ENCODE data around the gene USF3. TPM values are rescaled to one million over a fixed set of nuclear protein-coding genes. Genes with fewer than 3 reads are reported as not detected.

The USF3 gene
- total and polyA plus RNA-seq, 2 of the 13 experiments (the other 11 are each of a cell fraction or from before 2014, with no cell fraction given), result 6.3 to 15.2 TPM

DNA sequence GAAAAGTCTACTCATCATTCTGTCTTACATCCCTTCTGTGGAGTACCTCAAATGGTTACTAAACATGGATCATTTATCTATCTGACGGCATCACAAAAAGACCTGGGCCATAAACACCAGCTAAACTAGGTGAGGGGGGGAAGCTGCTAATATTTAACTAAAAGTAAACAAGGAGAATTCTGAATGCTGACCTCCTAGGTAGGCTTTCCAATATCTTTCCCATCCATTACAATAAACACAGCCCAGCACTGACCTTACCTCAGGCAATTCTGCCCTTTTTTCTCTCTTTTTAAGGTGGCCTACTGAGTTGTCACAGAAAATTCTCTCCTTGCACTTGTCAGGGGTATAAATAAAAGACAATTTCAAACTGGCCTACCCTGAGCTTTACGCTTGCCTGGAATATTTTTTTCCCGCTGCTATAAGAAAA lies 33.1 kb downstream of the USF3 start (continued):
- TF ChIP-seq REXO4 (CRISPR knock-in tag; IDR thresholded peaks at IDR 0.05; ENCODE audit: borderline replicate concordance) (no peak), ZNF652 (CRISPR knock-in tag; IDR thresholded peaks at IDR 0.05; ENCODE audit: borderline replicate concordance, low read depth) (peak; percentile 61; the same call in 1 of the 2 replicates), CBFB (CRISPR knock-in tag; IDR thresholded peaks at IDR 0.05) (no peak), KDM1A (CRISPR knock-in tag; IDR thresholded peaks at IDR 0.05) (no peak), ZNF263 (CRISPR knock-in tag; IDR thresholded peaks at IDR 0.05) (no peak), ZBTB8A (CRISPR knock-in tag; IDR thresholded peaks at IDR 0.05; ENCODE audit: borderline replicate concordance, low read depth) (no peak), SMAD3 (CRISPR knock-in tag; IDR thresholded peaks at IDR 0.05) (no peak), TAF1 (CRISPR knock-in tag; IDR thresholded peaks at IDR 0.05) (no peak)
- TF ChIP-seq, protein P1, sequence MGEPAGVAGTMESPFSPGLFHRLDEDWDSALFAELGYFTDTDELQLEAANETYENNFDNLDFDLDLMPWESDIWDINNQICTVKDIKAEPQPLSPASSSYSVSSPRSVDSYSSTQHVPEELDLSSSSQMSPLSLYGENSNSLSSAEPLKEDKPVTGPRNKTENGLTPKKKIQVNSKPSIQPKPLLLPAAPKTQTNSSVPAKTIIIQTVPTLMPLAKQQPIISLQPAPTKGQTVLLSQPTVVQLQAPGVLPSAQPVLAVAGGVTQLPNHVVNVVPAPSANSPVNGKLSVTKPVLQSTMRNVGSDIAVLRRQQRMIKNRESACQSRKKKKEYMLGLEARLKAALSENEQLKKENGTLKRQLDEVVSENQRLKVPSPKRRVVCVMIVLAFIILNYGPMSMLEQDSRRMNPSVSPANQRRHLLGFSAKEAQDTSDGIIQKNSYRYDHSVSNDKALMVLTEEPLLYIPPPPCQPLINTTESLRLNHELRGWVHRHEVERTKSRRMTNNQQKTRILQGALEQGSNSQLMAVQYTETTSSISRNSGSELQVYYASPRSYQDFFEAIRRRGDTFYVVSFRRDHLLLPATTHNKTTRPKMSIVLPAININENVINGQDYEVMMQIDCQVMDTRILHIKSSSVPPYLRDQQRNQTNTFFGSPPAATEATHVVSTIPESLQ (CRISPR knock-in tag; conservative IDR thresholded peaks at IDR 0.05), result no peak
- TF ChIP-seq, protein P2, sequence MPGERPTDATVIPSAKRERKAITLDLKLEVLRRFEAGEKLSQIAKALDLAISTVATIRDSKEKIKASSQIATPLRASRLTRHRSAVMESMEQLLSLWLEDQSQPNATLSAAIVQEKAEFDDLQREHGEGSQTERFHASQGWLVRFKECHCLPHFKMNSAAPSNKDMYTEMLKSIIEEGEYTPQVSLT (CRISPR knock-in tag; IDR thresholded peaks at IDR 0.05; ENCODE audit: borderline replicate concordance, low read depth), result no peak
- TF ChIP-seq, protein P3, sequence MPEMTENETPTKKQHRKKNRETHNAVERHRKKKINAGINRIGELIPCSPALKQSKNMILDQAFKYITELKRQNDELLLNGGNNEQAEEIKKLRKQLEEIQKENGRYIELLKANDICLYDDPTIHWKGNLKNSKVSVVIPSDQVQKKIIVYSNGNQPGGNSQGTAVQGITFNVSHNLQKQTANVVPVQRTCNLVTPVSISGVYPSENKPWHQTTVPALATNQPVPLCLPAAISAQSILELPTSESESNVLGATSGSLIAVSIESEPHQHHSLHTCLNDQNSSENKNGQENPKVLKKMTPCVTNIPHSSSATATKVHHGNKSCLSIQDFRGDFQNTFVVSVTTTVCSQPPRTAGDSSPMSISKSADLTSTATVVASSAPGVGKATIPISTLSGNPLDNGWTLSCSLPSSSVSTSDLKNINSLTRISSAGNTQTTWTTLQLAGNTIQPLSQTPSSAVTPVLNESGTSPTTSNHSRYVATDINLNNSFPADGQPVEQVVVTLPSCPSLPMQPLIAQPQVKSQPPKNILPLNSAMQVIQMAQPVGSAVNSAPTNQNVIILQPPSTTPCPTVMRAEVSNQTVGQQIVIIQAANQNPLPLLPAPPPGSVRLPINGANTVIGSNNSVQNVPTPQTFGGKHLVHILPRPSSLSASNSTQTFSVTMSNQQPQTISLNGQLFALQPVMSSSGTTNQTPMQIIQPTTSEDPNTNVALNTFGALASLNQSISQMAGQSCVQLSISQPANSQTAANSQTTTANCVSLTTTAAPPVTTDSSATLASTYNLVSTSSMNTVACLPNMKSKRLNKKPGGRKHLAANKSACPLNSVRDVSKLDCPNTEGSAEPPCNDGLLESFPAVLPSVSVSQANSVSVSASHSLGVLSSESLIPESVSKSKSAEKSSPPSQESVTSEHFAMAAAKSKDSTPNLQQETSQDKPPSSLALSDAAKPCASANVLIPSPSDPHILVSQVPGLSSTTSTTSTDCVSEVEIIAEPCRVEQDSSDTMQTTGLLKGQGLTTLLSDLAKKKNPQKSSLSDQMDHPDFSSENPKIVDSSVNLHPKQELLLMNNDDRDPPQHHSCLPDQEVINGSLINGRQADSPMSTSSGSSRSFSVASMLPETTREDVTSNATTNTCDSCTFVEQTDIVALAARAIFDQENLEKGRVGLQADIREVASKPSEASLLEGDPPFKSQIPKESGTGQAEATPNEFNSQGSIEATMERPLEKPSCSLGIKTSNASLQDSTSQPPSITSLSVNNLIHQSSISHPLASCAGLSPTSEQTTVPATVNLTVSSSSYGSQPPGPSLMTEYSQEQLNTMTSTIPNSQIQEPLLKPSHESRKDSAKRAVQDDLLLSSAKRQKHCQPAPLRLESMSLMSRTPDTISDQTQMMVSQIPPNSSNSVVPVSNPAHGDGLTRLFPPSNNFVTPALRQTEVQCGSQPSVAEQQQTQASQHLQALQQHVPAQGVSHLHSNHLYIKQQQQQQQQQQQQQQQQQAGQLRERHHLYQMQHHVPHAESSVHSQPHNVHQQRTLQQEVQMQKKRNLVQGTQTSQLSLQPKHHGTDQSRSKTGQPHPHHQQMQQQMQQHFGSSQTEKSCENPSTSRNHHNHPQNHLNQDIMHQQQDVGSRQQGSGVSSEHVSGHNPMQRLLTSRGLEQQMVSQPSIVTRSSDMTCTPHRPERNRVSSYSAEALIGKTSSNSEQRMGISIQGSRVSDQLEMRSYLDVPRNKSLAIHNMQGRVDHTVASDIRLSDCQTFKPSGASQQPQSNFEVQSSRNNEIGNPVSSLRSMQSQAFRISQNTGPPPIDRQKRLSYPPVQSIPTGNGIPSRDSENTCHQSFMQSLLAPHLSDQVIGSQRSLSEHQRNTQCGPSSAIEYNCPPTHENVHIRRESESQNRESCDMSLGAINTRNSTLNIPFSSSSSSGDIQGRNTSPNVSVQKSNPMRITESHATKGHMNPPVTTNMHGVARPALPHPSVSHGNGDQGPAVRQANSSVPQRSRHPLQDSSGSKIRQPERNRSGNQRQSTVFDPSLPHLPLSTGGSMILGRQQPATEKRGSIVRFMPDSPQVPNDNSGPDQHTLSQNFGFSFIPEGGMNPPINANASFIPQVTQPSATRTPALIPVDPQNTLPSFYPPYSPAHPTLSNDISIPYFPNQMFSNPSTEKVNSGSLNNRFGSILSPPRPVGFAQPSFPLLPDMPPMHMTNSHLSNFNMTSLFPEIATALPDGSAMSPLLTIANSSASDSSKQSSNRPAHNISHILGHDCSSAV (CRISPR knock-in tag; IDR thresholded peaks at IDR 0.05; ENCODE audit: borderline replicate concordance), result no peak
